ENCODE measurements around the gene BST1. TPM values are rescaled to one million over a fixed set of nuclear protein-coding genes. Genes with fewer than 3 reads are reported as not detected.
A peak's percentile ranks its signal among the peaks of the same experiment; 100 is the strongest.

BST1 gene
- total RNA-seq, 1 donor from 2014 or later = 0.45 TPM

GRCh38 chr4:15695240-15695699, 7.6 kb upstream of the BST1 start:
- Histone ChIP-seq H2AFZ (replicated peaks) (no peak overlapping the region), H3K4me3 (no peak overlapping the region), H3K9ac (no peak overlapping the region), H3K9me3 (ENCODE audit: low read depth) (no peaks in the 10 kb centered on the region), H3K27me3 (no peaks in the 10 kb centered on the region), H3K36me3 (no peaks in the 10 kb centered on the region), H3K79me2 (ENCODE audit: low read depth) (no peaks in the 10 kb centered on the region), H3F3A (ENCODE audit: low read depth) (peaks cover 39% of the 10 kb centered on the region), H4K20me1 (ENCODE audit: low read depth) (no peaks in the 10 kb centered on the region), H3K4me2 (peak overlapping the region; percentile 65), H3K4me1 (peaks cover 58% of the 10 kb centered on the region), H3K27ac (no peak overlapping the region)
- DNase-seq (ENCODE audit: low spot score) = peak; percentile 86
- peaks cover 7% of the 10 kb centered on the region for H3K36me3 Mint-ChIP-seq
- H3K27me3 Mint-ChIP-seq (ENCODE audit: insufficient read depth, low read depth) = no peaks in the 10 kb centered on the region
- TF ChIP-seq EZH2phosphoT487 (IDR thresholded peaks at IDR 0.05) (no peak), EZH2 (IDR thresholded peaks at IDR 0.05) (no peak)
- TF ChIP-seq, protein P1, sequence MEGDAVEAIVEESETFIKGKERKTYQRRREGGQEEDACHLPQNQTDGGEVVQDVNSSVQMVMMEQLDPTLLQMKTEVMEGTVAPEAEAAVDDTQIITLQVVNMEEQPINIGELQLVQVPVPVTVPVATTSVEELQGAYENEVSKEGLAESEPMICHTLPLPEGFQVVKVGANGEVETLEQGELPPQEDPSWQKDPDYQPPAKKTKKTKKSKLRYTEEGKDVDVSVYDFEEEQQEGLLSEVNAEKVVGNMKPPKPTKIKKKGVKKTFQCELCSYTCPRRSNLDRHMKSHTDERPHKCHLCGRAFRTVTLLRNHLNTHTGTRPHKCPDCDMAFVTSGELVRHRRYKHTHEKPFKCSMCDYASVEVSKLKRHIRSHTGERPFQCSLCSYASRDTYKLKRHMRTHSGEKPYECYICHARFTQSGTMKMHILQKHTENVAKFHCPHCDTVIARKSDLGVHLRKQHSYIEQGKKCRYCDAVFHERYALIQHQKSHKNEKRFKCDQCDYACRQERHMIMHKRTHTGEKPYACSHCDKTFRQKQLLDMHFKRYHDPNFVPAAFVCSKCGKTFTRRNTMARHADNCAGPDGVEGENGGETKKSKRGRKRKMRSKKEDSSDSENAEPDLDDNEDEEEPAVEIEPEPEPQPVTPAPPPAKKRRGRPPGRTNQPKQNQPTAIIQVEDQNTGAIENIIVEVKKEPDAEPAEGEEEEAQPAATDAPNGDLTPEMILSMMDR (IDR thresholded peaks at IDR 0.05) = no peak
- H3K9me3 Mint-ChIP-seq = peaks cover 11% of the 10 kb centered on the region
- no peak overlapping the region for H3K4me3 Mint-ChIP-seq
- H3K27ac Mint-ChIP-seq = no peak overlapping the region
- H3K4me1 Mint-ChIP-seq = peaks cover 14% of the 10 kb centered on the region

GRCh38 chr4:15695729-15696128, 7.1 kb upstream of the BST1 start:
- H3K79me2 ChIP-seq (ENCODE audit: low read depth) = no peaks in the 10 kb centered on the region
- no peak overlapping the region for H3K27ac ChIP-seq
- H3K4me2 ChIP-seq = peak overlapping the region; percentile 65
- no peaks in the 10 kb centered on the region for H3K36me3 ChIP-seq
- no peaks in the 10 kb centered on the region for H3K27me3 ChIP-seq
- Mint-ChIP-seq H3K4me3 (no peak overlapping the region), H3K27me3 (ENCODE audit: insufficient read depth, low read depth) (no peaks in the 10 kb centered on the region), H3K4me1 (peaks cover 9% of the 10 kb centered on the region), H3K36me3 (peaks cover 7% of the 10 kb centered on the region), H3K27ac (no peak overlapping the region), H3K9me3 (peaks cover 11% of the 10 kb centered on the region)
- DNase-seq (ENCODE audit: low spot score) = no peak
- H3K4me1 ChIP-seq = peaks cover 54% of the 10 kb centered on the region
- H3K4me3 ChIP-seq = no peak overlapping the region
- no peaks in the 10 kb centered on the region for H4K20me1 ChIP-seq (ENCODE audit: low read depth)
- no peaks in the 10 kb centered on the region for H3K9me3 ChIP-seq (ENCODE audit: low read depth)
- peaks cover 36% of the 10 kb centered on the region for H3F3A ChIP-seq (ENCODE audit: low read depth)
- H2AFZ ChIP-seq (replicated peaks) = no peak overlapping the region
- TF ChIP-seq, protein P1 (IDR thresholded peaks at IDR 0.05) = no peak
- TF ChIP-seq EZH2phosphoT487 (IDR thresholded peaks at IDR 0.05) (no peak), EZH2 (IDR thresholded peaks at IDR 0.05) (no peak)
- H3K9ac ChIP-seq = no peak overlapping the region

GRCh38 chr4:15696866-15697265, 6.0 kb upstream of the BST1 start:
- H3K4me2 ChIP-seq = no peak overlapping the region
- no peak overlapping the region for H3K4me3 Mint-ChIP-seq
- no peaks in the 10 kb centered on the region for H3K27me3 Mint-ChIP-seq (ENCODE audit: insufficient read depth, low read depth)
- no peak for DNase-seq (ENCODE audit: low spot score)
- H3K27ac Mint-ChIP-seq = no peak overlapping the region
- no peaks in the 10 kb centered on the region for H3K27me3 ChIP-seq
- H2AFZ ChIP-seq (replicated peaks) = no peak overlapping the region
- peaks cover 43% of the 10 kb centered on the region for H3K4me1 ChIP-seq
- no peak overlapping the region for H3K4me3 ChIP-seq
- TF ChIP-seq EZH2phosphoT487 (IDR thresholded peaks at IDR 0.05) = no peak
- TF ChIP-seq, protein P1 (IDR thresholded peaks at IDR 0.05) = no peak
- no peak for TF ChIP-seq EZH2 (IDR thresholded peaks at IDR 0.05)
- H3K27ac ChIP-seq = no peak overlapping the region
- peaks cover 6% of the 10 kb centered on the region for H3K4me1 Mint-ChIP-seq
- peaks cover 7% of the 10 kb centered on the region for H3K36me3 Mint-ChIP-seq
- no peaks in the 10 kb centered on the region for H3K36me3 ChIP-seq
- H3K9me3 ChIP-seq (ENCODE audit: low read depth) = no peaks in the 10 kb centered on the region
- peaks cover 29% of the 10 kb centered on the region for H3F3A ChIP-seq (ENCODE audit: low read depth)
- no peak overlapping the region for H3K9ac ChIP-seq
- H3K9me3 Mint-ChIP-seq = peaks cover 14% of the 10 kb centered on the region
- H3K79me2 ChIP-seq (ENCODE audit: low read depth) = no peaks in the 10 kb centered on the region
- no peaks in the 10 kb centered on the region for H4K20me1 ChIP-seq (ENCODE audit: low read depth)

Data from neural progenitor cell (in vitro differentiated cells).